SK-N-SH treated with all-trans-retinoic acid at 6 μM for 48 hours (cell line): ENCODE results near the gene CISD3.
A peak's percentile ranks its signal among the peaks of the same experiment; 100 is the strongest.

Experiments used
- ATAC-seq: fragments of 200-7000 bp; cut with Tn5 transposase; 3 replicates; pipeline ENCODE4 v1.9.1; 2020; ENCODE audit warnings: mild to moderate bottlenecking, moderate library complexity
- ARNTL ChIP-seq: fragments of 450-650 bp; formaldehyde crosslinking; IDR thresholded peaks from 2 replicates; pipeline ENCODE4 v1.5.0; 2020; ENCODE audit warnings: low read depth, mild to moderate bottlenecking, moderate library complexity, borderline replicate concordance
- CSDC2 ChIP-seq: fragments of 250-450 bp; sonication (Bioruptor Pico); IDR thresholded peaks from 2 replicates; pipeline ENCODE4 v1.5.0; 2020; ENCODE audit warnings: mild to moderate bottlenecking, moderate library complexity
- ESRRG ChIP-seq: fragments of 250-450 bp; sonication (Bioruptor Pico); IDR thresholded peaks from 2 replicates; pipeline ENCODE4 v1.6.1; 2021; ENCODE audit warnings: mild to moderate bottlenecking
- GLIS3 ChIP-seq: fragments of 250-450 bp; sonication (Bioruptor Pico); IDR thresholded peaks from 2 replicates; pipeline ENCODE4 v1.5.0; 2020; ENCODE audit warnings: mild to moderate bottlenecking, moderate library complexity
- ISL1 ChIP-seq: fragments of 250-450 bp; sonication (Bioruptor Pico); IDR thresholded peaks from 2 replicates; pipeline ENCODE4 v2.1.2; 2022; ENCODE audit warnings: mild to moderate bottlenecking, moderate library complexity
- OSR1 ChIP-seq: fragments of 250-450 bp; sonication (Bioruptor Pico); IDR thresholded peaks from 2 replicates; pipeline ENCODE4 v1.8.0; 2022; ENCODE audit warnings: moderate library complexity, mild to moderate bottlenecking, inconsistent platforms
- PPARA ChIP-seq: fragments of 250-450 bp; sonication (Bioruptor Pico); IDR thresholded peaks from 2 replicates; pipeline ENCODE4 v1.5.0; 2020; ENCODE audit warnings: mild to moderate bottlenecking, borderline replicate concordance
- RARB ChIP-seq: fragments of 250-450 bp; sonication (Bioruptor Pico); IDR thresholded peaks from 2 replicates; pipeline ENCODE4 v1.8.0; 2021; ENCODE audit warnings: mild to moderate bottlenecking, moderate library complexity
- TOX ChIP-seq: fragments of 250-450 bp; sonication (Bioruptor Pico); IDR thresholded peaks from 2 replicates; pipeline ENCODE4 v1.8.0; 2021; ENCODE audit warnings: mild to moderate bottlenecking, moderate library complexity, borderline replicate concordance
- TSHZ2 ChIP-seq: fragments of 250-450 bp; sonication (Bioruptor Pico); IDR thresholded peaks from 2 replicates; pipeline ENCODE4 v1.5.0; 2020; ENCODE audit warnings: mild to moderate bottlenecking, moderate library complexity
- ZC3H10 ChIP-seq: fragments of 250-450 bp; sonication (Bioruptor Pico); IDR thresholded peaks from 2 replicates; pipeline ENCODE4 v1.5.1; 2021; ENCODE audit warnings: mild to moderate bottlenecking, moderate library complexity
- ZFP3 ChIP-seq: fragments of 250-450 bp; sonication (Bioruptor Pico); IDR thresholded peaks from 2 replicates; pipeline ENCODE4 v1.5.0; 2020; ENCODE audit warnings: mild to moderate bottlenecking, moderate library complexity
- ZFP30 ChIP-seq: fragments of 450-650 bp; formaldehyde crosslinking; IDR thresholded peaks from 2 replicates; pipeline ENCODE4 v1.5.0; 2022; ENCODE audit warnings: mild to moderate bottlenecking, moderate library complexity
- ZNF70 ChIP-seq: fragments of 450-650 bp; formaldehyde crosslinking; IDR thresholded peaks from 2 replicates; pipeline ENCODE4 v1.5.0; 2020; ENCODE audit warnings: mild to moderate bottlenecking, moderate library complexity
- ZNF8 ChIP-seq: fragments of 450-650 bp; formaldehyde crosslinking; IDR thresholded peaks from 2 replicates; pipeline ENCODE4 v1.5.0; 2020; ENCODE audit warnings: mild to moderate bottlenecking, moderate library complexity
- TF ChIP-seq, protein P1 (sequence below): fragments of 250-450 bp; sonication (Bioruptor Pico); IDR thresholded peaks from 2 replicates; pipeline ENCODE4 v1.5.1; 2020; ENCODE audit warnings: low read depth, mild to moderate bottlenecking, moderate library complexity
- TF ChIP-seq, protein P2 (sequence below): fragments of 250-450 bp; sonication (Bioruptor Pico); IDR thresholded peaks from 2 replicates; pipeline ENCODE4 v1.8.0; 2021; ENCODE audit warnings: low read depth, mild to moderate bottlenecking, moderate library complexity, borderline replicate concordance
- TF ChIP-seq, protein P3 (sequence below): fragments of 250-450 bp; sonication (Bioruptor Pico); IDR thresholded peaks from 2 replicates; pipeline ENCODE4 v1.8.0; 2020; ENCODE audit warnings: mild to moderate bottlenecking, moderate library complexity, borderline replicate concordance
- TF ChIP-seq, protein P4 (sequence below): fragments of 250-450 bp; sonication (Bioruptor Pico); IDR thresholded peaks from 2 replicates; pipeline ENCODE4 v1.5.1; 2021; ENCODE audit warnings: mild to moderate bottlenecking, moderate library complexity

The CISD3 gene

DNA sequence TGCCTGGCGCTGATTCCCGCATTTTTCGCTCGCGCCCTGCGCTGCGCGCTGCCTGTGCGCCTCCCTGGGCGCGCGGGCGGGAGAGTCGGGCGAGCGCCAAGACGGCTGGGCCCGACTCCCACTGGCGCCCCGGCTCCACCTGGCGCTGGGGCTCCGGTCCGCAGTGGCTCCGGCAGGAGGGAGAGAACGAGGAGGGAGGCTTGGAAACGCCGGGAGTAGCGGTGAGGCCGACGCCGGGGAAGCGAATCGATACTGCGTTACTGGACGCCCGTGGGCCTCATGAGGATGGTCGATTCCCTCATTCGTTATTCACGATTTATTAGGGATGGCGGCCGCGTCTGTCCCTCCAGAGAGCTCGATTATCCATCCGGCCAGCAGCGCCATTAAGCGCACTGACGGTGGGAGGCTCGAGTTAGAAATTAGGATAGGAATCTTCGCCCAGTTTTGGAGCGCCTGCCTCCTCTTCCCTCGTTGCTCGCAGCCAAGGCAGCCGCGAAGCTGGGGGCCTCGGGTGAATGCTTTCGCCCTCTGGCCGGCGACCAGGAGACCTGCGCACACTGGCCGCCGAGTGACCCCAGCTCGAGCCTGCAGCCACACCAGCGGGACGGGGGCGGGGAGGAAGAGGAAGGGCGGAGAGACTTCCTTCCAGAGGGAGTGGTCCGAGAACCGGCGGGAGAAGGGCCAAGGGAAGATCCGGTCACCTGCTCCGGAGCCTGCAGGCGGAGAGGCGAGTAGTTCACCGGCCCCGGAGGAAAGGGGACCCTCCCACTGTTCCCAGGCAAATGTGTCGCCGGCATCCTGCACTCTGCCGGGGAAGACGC is 19.3 kb downstream of the CISD3 start:
- TF ChIP-seq, protein P1, sequence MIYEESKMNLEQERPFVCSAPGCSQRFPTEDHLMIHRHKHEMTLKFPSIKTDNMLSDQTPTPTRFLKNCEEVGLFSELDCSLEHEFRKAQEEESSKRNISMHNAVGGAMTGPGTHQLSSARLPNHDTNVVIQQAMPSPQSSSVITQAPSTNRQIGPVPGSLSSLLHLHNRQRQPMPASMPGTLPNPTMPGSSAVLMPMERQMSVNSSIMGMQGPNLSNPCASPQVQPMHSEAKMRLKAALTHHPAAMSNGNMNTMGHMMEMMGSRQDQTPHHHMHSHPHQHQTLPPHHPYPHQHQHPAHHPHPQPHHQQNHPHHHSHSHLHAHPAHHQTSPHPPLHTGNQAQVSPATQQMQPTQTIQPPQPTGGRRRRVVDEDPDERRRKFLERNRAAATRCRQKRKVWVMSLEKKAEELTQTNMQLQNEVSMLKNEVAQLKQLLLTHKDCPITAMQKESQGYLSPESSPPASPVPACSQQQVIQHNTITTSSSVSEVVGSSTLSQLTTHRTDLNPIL: no peak
- TF ChIP-seq ZNF8 (CRISPR knock-in tag) (no peak), ISL1 (no peak), GLIS3 (CRISPR knock-in tag) (no peak), TOX (CRISPR knock-in tag) (no peak), ZC3H10 (CRISPR knock-in tag) (no peak), ARNTL (CRISPR knock-in tag) (no peak), ZNF70 (CRISPR knock-in tag) (no peak), PPARA (no peak), RARB (no peak), ZFP3 (no peak)
- TF ChIP-seq, protein P2, sequence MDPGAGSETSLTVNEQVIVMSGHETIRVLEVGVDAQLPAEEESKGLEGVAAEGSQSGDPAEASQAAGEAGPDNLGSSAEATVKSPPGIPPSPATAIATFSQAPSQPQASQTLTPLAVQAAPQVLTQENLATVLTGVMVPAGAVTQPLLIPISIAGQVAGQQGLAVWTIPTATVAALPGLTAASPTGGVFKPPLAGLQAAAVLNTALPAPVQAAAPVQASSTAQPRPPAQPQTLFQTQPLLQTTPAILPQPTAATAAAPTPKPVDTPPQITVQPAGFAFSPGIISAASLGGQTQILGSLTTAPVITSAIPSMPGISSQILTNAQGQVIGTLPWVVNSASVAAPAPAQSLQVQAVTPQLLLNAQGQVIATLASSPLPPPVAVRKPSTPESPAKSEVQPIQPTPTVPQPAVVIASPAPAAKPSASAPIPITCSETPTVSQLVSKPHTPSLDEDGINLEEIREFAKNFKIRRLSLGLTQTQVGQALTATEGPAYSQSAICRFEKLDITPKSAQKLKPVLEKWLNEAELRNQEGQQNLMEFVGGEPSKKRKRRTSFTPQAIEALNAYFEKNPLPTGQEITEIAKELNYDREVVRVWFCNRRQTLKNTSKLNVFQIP (CRISPR knock-in tag): no peak
- peak; percentile 4 for ATAC-seq

GRCh38 chr17:38750044-38750311 is 19.8 kb downstream of the CISD3 start:
- TF ChIP-seq, protein P3, sequence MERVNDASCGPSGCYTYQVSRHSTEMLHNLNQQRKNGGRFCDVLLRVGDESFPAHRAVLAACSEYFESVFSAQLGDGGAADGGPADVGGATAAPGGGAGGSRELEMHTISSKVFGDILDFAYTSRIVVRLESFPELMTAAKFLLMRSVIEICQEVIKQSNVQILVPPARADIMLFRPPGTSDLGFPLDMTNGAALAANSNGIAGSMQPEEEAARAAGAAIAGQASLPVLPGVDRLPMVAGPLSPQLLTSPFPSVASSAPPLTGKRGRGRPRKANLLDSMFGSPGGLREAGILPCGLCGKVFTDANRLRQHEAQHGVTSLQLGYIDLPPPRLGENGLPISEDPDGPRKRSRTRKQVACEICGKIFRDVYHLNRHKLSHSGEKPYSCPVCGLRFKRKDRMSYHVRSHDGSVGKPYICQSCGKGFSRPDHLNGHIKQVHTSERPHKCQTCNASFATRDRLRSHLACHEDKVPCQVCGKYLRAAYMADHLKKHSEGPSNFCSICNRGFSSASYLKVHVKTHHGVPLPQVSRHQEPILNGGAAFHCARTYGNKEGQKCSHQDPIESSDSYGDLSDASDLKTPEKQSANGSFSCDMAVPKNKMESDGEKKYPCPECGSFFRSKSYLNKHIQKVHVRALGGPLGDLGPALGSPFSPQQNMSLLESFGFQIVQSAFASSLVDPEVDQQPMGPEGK (CRISPR knock-in tag): no peak
- TF ChIP-seq TOX (CRISPR knock-in tag) (no peak), ISL1 (no peak), ZFP30 (CRISPR knock-in tag) (no peak), OSR1 (CRISPR knock-in tag) (no peak), ARNTL (CRISPR knock-in tag) (no peak), CSDC2 (no peak), TSHZ2 (CRISPR knock-in tag) (no peak), ESRRG (CRISPR knock-in tag) (no peak), PPARA (no peak)
- TF ChIP-seq, protein P4, sequence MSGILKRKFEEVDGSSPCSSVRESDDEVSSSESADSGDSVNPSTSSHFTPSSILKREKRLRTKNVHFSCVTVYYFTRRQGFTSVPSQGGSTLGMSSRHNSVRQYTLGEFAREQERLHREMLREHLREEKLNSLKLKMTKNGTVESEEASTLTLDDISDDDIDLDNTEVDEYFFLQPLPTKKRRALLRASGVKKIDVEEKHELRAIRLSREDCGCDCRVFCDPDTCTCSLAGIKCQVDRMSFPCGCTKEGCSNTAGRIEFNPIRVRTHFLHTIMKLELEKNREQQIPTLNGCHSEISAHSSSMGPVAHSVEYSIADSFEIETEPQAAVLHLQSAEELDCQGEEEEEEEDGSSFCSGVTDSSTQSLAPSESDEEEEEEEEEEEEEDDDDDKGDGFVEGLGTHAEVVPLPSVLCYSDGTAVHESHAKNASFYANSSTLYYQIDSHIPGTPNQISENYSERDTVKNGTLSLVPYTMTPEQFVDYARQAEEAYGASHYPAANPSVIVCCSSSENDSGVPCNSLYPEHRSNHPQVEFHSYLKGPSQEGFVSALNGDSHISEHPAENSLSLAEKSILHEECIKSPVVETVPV (CRISPR knock-in tag): no peak
- TF ChIP-seq, all 23 proteins: peak for 0
- no peak for ATAC-seq

DNA sequence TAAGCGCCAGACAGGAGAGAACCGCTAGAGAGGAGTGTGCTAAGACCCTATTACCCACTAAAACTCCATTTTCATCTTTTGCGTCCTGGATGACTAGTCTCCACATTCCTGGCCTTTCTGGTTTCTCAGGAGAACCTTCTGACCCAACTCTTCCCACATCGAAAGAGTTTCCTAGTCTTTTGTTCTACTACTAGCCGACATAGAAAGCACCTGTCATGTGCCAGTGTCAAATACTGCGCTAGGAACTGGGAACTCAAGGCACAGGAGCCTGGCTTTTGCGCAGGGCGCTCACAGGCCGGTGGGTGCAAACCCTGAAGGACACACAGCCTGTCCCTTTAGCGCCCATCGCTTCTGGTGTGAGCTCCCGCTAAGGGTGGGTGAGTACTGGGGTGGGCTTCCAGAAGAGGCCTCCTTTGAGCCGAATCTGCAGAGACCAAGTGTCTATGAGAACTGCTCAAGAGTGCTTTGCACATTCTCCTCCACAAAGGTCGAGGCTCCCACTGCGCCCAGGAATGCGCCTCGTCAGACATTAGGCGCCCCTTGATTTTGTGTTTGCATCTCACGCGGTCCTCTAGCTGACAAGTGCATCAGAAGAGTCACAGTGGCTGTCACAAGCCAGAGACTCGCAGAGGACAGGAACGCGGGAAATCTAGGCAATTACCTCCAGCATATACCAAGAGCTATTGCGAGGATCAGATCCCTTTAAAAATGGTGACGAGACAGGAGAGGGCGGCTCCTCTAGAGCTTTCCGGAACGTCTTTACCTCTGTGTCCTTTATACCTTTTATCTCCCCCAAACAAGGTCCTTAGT is 20.4 kb downstream of the CISD3 start:
- no peak for ATAC-seq
- TF ChIP-seq TOX (CRISPR knock-in tag) (no peak), ZNF8 (CRISPR knock-in tag) (no peak), ZC3H10 (CRISPR knock-in tag) (no peak), TSHZ2 (CRISPR knock-in tag) (no peak), RARB (no peak), ARNTL (CRISPR knock-in tag) (no peak), OSR1 (CRISPR knock-in tag) (no peak), ESRRG (CRISPR knock-in tag) (no peak)
- TF ChIP-seq, protein P3 (CRISPR knock-in tag): no peak
- TF ChIP-seq, protein P4 (CRISPR knock-in tag): no peak
